NB4 (cell line): ENCODE results near the gene ASB18.

ENCODE experiments used
- POLR2A ChIP-seq: IDR thresholded peaks from 2 replicates; pipeline ENCODE4 v1.6.1; 2011; ENCODE audit warnings: mild to moderate bottlenecking; ENCODE audit not compliant: insufficient read length; ENCODE audit errors: extremely low read depth
- TF ChIP-seq, protein P1 (sequence below): IDR thresholded peaks from one replicate; pipeline ENCODE4 v1.5.1; 2012; ENCODE audit warnings: low read depth, low read length

DNA sequence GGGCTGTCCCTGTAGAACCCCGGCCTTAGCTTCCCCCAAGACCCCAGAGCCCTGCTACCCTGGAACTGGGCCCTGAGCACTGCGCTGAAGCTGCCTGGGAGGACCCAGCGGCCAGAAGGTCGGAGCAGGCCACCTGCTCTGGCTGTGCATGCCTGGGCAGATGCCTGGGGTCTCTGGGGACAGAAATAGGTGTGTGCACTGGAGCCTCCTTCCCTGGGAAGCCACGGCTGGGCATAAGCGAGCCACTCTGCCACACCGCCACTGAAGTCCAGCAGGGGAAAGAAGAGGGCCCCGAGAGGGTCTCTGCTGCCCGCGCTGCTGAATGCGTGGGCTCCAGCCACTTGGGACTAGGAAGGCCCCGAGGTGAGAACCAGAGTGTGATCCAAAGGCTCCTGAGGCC is 102.7 kb downstream of the ASB18 start:
- no peak for TF ChIP-seq POLR2A
- TF ChIP-seq, protein P1, sequence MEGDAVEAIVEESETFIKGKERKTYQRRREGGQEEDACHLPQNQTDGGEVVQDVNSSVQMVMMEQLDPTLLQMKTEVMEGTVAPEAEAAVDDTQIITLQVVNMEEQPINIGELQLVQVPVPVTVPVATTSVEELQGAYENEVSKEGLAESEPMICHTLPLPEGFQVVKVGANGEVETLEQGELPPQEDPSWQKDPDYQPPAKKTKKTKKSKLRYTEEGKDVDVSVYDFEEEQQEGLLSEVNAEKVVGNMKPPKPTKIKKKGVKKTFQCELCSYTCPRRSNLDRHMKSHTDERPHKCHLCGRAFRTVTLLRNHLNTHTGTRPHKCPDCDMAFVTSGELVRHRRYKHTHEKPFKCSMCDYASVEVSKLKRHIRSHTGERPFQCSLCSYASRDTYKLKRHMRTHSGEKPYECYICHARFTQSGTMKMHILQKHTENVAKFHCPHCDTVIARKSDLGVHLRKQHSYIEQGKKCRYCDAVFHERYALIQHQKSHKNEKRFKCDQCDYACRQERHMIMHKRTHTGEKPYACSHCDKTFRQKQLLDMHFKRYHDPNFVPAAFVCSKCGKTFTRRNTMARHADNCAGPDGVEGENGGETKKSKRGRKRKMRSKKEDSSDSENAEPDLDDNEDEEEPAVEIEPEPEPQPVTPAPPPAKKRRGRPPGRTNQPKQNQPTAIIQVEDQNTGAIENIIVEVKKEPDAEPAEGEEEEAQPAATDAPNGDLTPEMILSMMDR, result no peak
